Gastrocnemius medialis (tissue), 4 donors: Measurements from ENCODE around the gene NUDT2.

Source experiments
- POLR2A ChIP-seq, 2 donors: fragments of 450-650 bp; IDR thresholded peaks; one replicate each; pipeline ENCODE4 v1.6.1; 2017; ENCODE audit warnings: antibody characterized with exemption in 2 of 2, mild to moderate bottlenecking in 2 of 2, moderate library complexity in 2 of 2
- TF ChIP-seq, protein P1 (sequence below), 5 experiments: fragments of 450-650 bp in 3 of 5; fragments of 200-600 bp in 2 of 5; sonication (generic) in 2 of 5; IDR thresholded peaks in 4 of 5; conservative IDR thresholded peaks in 1 of 5; 1 replicate in 4 of 5; 2 replicates in 1 of 5; pipeline ENCODE4 v1.5.1; 2016 to 2019; ENCODE audit warnings: antibody characterized with exemption in 5 of 5, mild to moderate bottlenecking in 3 of 5, moderate library complexity in 3 of 5

GRCh38 chr9:34371886-34372466 lies 42.6 kb downstream of the NUDT2 start:
- no peak for TF ChIP-seq POLR2A (IDR thresholded peaks at IDR 0.05)
- TF ChIP-seq, protein P1, sequence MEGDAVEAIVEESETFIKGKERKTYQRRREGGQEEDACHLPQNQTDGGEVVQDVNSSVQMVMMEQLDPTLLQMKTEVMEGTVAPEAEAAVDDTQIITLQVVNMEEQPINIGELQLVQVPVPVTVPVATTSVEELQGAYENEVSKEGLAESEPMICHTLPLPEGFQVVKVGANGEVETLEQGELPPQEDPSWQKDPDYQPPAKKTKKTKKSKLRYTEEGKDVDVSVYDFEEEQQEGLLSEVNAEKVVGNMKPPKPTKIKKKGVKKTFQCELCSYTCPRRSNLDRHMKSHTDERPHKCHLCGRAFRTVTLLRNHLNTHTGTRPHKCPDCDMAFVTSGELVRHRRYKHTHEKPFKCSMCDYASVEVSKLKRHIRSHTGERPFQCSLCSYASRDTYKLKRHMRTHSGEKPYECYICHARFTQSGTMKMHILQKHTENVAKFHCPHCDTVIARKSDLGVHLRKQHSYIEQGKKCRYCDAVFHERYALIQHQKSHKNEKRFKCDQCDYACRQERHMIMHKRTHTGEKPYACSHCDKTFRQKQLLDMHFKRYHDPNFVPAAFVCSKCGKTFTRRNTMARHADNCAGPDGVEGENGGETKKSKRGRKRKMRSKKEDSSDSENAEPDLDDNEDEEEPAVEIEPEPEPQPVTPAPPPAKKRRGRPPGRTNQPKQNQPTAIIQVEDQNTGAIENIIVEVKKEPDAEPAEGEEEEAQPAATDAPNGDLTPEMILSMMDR (IDR thresholded peaks at IDR 0.05 in 4 of 5, conservative IDR thresholded peaks at IDR 0.05 in 1 of 5) = no peak
